GM18505 (cell line): ENCODE measurements around the gene EXOSC10.
"Not testable (repeated sequence)": the region's sequence is repeated elsewhere in the genome, so short reads cannot be mapped to it uniquely, and the experiment has no call there.

Experiments
- ATAC-seq: cut with Tn5 transposase; IDR thresholded peaks from one replicate; pipeline ENCODE4 v1.9.1; 2021; ENCODE audit not compliant: unreplicated experiment
- POLR2A ChIP-seq: IDR thresholded peaks from 4 replicates; pipeline ENCODE4 v1.6.1; 2011; ENCODE audit warnings: borderline replicate concordance; ENCODE audit not compliant: insufficient read depth, insufficient read length; ENCODE audit errors: extremely low read depth

EXOSC10 gene

GRCh38 chr1:11019971-11020370 lies 79.7 kb downstream of the EXOSC10 start:
- ATAC-seq, result no peak
- TF ChIP-seq POLR2A, result no peak

GRCh38 chr1:11019358-11019757 lies 80.3 kb downstream of the EXOSC10 start:
- not testable (repeated sequence) for ATAC-seq
